PFSK-1 (cell line): ENCODE results near the gene TRUB2.

Experiments
- FOXP2 ChIP-seq: optimal IDR thresholded peaks from 2 replicates; pipeline ENCODE3; 2011; ENCODE audit warnings: borderline replicate concordance, control low read depth, inconsistent platforms; ENCODE audit not compliant: insufficient read depth; ENCODE audit errors: extremely low read length, extremely low read depth
- POLR2AphosphoS5 ChIP-seq: IDR thresholded peaks from 2 replicates; pipeline ENCODE4 v1.6.1; 2012; ENCODE audit warnings: low read depth, mild to moderate bottlenecking, control low read depth, low read length, moderate library complexity
- REST ChIP-seq, 2 experiments: IDR thresholded peaks; 2 replicates each; pipeline versions ENCODE4 v1.6.1 to v1.8.0; 2011 to 2012; ENCODE audit warnings: low read depth in 2 of 2, low read length in 2 of 2, control low read depth in 1 of 2, inconsistent platforms in 1 of 2, mild to moderate bottlenecking in 1 of 2, moderate library complexity in 1 of 2; ENCODE audit not compliant: insufficient read depth in 1 of 2
- SIN3A ChIP-seq: IDR thresholded peaks from 2 replicates; pipeline ENCODE4 v1.6.1; 2012; ENCODE audit warnings: mild to moderate bottlenecking, low read length, moderate library complexity, borderline replicate concordance; ENCODE audit not compliant: insufficient read depth
- TAF1 ChIP-seq: IDR thresholded peaks from 2 replicates; pipeline ENCODE4 v1.6.1; 2012; ENCODE audit warnings: low read length, control low read depth, borderline replicate concordance; ENCODE audit not compliant: insufficient read depth

TRUB2 gene

DNA sequence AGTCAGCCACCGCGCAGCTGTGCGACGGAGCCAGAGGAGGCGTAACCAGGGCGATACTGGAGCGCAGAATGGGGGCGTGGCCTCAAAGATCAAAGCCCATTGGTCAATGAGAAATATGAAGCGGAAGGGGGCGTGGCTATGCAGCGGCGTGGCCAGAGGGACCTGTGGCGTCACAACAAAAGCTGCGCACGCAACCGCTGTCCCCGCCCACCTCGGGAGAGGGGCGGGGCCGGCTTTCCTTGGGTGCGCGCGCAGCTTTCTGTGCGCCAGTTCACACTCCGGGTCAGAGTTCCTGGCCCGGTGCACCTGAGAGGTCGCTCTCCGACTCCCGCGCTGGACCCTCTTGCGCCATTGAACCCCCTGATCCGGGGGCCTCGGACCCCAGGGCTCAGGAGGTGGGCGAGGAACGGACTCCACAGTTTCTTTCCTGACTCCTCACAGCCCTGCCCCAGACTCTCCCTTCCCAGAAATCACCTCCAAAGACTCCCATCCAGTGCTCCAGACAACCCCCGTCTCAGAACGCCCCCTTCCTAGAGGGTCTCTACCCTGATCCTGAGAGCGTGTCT, 46.2 kb downstream of the TRUB2 start, which contains the start of gene SWI5:
SWI5 (plus strand) TSS at position 269 of the 566 bp plus-strand sequence.
- peak; percentile 79; the same call in 1 of the 2 replicates for TF ChIP-seq TAF1
- peak; percentile 96 for TF ChIP-seq POLR2AphosphoS5
- TF ChIP-seq REST (IDR thresholded peaks at IDR 0.05; ENCODE audit: insufficient read depth in 1 of 2, low read depth in 2 of 2, low read length in 2 of 2) = no peak

GRCh38 chr9:128275198-128276007, 46.8 kb downstream of the TRUB2 start, which contains the start of gene GOLGA2:
TSS of gene GOLGA2 (minus strand) at chr9:128276007. CDS start at chr9:128275976, 31 bp downstream.
- TF ChIP-seq SIN3A (no peak; the same call in 1 of the 2 replicates), REST (IDR thresholded peaks at IDR 0.05; ENCODE audit: insufficient read depth in 1 of 2, low read depth in 2 of 2, low read length in 2 of 2) (peak in 1 of 2 experiments; percentile 64; a peak in 1 of 4 replicates)

- TF ChIP-seq SIN3A (no peak), REST (IDR thresholded peaks at IDR 0.05; ENCODE audit: insufficient read depth in 1 of 2, low read depth in 2 of 2, low read length in 2 of 2) (no peak), FOXP2 (no peak), POLR2AphosphoS5 (no peak), TAF1 (no peak)
These were observed 48.0 kb downstream of the TRUB2 start for GRCh38 chr9:128274245-128274644.

- TF ChIP-seq TAF1 = no peak
These were observed 50.7 kb downstream of the TRUB2 start for GRCh38 chr9:128271512-128271911.

DNA sequence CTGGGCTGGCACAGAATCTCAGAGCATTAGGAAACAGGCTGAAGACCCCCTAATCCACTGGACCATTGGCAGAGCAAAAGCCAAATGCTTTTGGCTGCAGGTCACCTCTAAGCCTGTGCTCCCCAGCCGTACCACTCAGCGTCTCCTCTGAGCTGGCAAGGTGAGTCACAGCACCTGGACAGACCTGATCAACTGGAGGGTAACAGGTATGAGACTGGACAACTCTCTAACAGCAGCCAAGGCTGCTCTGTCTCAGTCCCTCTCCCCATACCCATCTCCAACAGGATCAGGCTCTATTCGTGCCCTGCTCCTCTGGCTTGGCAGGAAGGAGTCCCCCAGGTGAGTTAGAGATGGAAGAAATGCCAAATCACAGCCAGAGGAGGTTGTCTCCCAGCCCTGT, 51.1 kb downstream of the TRUB2 start:
- TF ChIP-seq REST (IDR thresholded peaks at IDR 0.05; ENCODE audit: insufficient read depth in 1 of 2, low read depth in 2 of 2, low read length in 2 of 2) = no peak
